GM12874 (cell line): ENCODE measurements around the gene SERPINA12.

Experiments
- TF ChIP-seq, protein P1 (sequence below): IDR thresholded peaks from 2 replicates; pipeline ENCODE4 v1.5.1; 2011; ENCODE audit warnings: low read depth, mild to moderate bottlenecking, control low read depth, low read length, moderate library complexity; ENCODE audit not compliant: insufficient read depth

Gene SERPINA12

DNA sequence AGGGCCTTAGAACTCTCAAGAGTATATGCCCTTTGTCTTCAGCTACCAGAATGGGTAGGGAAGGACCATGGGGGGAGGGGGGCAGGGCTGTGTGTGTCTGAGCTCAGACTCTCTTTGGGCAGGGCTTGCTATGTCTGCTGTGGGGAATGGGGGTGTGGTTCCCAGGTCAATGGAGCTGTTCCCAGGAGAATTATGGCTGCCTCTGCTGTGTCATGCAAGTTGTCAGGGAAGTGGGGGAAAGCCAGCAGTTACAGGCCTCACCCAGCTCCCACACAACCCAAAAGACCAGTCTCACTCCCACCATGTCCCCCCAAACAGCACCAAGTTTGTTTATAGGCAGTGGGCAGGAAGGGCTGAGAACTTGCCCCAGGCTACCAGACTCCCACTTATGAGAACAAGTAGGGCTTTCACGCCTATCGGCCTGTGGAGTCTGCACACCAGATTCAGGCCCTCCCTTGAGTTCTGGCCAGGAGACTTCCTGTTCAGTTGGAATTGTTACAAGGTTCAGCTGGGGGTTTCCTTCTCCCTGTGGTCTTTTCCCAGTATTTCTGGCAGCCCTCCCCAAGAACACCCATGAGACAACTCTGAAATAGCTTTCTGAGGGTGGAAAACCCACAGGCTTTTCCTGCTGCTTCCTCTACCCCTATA lies 50.6 kb downstream of the SERPINA12 start:
- TF ChIP-seq, protein P1, sequence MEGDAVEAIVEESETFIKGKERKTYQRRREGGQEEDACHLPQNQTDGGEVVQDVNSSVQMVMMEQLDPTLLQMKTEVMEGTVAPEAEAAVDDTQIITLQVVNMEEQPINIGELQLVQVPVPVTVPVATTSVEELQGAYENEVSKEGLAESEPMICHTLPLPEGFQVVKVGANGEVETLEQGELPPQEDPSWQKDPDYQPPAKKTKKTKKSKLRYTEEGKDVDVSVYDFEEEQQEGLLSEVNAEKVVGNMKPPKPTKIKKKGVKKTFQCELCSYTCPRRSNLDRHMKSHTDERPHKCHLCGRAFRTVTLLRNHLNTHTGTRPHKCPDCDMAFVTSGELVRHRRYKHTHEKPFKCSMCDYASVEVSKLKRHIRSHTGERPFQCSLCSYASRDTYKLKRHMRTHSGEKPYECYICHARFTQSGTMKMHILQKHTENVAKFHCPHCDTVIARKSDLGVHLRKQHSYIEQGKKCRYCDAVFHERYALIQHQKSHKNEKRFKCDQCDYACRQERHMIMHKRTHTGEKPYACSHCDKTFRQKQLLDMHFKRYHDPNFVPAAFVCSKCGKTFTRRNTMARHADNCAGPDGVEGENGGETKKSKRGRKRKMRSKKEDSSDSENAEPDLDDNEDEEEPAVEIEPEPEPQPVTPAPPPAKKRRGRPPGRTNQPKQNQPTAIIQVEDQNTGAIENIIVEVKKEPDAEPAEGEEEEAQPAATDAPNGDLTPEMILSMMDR: no peak

DNA sequence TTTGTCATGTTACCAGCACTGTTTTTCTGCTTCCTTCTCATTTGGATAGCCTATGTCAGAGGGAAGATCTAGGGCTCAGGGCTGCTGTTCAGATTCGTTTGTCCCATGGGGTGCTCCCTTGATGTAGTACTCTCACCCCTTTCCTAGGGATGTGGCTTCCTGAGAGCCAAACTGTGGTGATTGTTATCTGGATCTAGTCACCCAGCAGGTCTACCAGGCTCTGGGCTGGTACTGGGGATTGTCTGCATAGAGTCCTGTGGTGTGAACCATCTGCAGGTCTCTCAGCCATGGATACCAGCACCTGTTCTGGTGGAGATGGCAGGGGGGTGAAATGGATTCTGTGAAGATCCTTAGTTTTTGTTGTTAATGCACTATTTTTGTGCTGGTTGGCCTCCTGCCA lies 51.2 kb downstream of the SERPINA12 start:
- TF ChIP-seq, protein P1: no peak

DNA sequence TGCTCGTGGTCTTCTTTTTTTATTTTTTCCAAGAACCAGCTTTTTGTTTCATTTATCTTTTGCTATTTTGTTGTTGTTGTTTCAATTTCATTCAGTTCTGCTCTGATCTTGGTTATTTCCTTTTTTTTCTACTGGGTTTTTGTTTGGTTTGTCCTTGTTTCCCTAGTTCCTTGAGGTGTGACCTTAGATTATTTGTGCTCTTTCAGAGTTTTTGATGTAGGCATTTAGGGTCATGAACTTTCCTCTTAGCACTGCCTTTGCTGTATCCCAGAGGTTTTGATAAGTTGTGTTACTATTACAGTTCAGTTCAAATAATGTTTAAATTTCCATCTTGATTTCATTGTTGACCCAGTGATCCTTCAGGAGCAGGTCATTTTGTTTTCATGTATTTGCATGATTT lies 53.3 kb downstream of the SERPINA12 start:
- TF ChIP-seq, protein P1: no peak

DNA sequence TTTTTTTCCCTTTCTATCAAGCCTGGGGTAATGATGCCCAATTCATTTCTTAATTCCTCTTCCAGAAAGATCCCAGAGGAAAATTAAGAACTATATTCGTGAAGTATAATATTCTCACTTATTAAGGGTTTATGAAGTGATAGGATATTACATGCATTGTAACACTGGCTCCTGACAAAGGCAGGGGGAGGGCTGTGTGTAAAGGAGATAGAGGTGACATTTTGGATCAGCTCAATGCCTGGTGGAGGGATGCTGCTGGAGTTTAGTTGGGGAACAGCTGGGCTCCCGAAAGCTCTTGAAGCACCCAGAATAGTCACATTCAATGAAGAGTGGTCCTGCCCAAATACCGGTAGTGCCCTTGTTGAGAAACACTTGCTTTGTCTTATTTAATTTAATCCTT lies 57.4 kb downstream of the SERPINA12 start:
- TF ChIP-seq, protein P1: no peak

DNA sequence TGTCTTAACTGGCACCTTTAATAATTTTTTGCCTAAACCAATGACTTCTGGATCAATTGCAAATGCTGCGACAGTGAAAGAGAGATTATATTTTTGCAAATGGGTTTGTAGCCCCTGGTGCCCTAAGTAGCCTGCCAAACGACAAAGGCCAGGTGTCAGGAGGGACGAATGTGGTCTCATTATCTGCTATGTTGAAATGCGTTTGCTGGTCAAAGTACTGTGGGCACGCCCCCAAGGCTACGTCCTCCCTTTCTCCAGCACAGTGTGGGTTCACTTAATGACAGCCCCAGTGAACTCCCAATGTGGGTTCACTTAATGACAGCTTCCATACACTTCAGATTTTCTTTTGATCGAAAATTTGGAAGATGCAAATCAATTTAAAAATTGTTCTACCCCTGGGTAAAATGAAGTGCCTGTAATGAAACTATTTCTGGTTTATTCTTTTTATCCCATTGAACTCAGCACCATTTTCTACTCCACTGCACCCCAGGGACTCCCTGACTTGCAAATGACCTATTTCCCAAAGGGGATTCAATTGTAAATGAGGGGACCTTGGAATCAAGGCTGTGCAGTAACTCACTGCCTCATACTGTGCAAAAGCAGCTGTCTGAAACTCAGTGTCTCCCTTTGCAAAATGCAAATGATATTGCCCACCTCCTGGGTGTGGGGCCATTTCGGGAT lies 58.0 kb downstream of the SERPINA12 start:
- TF ChIP-seq, protein P1: no peak

DNA sequence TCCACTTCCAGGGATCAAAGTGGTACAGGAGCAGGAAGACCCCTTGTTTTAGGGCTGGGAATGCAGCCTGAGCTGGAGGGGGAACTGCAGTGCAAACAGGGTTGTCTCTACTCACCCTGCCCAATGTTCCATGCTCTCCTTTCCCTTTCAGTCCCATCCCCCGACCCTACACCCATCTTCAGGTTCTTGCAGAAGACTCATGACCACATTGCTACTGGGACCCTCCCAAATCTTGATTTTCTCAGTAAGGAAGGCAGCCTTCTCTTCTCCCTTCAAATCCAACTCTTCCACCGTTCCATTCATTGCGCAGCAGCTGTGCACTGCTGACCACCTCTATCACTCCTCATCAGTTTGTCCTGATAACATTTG lies 58.6 kb downstream of the SERPINA12 start:
- TF ChIP-seq, protein P1: no peak

DNA sequence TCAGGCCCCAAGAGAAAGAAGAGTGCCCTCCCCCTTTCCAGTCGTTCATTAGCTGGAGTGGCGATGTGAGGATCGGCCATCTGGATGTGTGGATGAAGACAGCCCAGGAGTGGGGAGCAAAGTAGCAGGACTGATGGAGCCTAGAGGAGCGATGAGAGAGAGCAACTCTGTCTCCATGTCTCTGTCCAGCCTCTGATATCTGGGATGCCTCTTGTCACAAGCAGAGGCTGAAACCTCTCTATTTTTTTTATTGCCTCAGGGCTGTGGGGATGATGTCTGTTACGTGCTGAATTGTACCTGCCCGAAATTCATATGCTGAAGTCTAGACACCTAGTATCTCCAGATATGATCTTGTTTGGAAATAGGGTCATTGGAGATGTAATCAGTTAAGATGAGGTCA lies 59.3 kb downstream of the SERPINA12 start:
- TF ChIP-seq, protein P1: no peak
